Kidney (tissue), 14 donors: ENCODE results near the gene MEGF11. TPM values are rescaled to one million over a fixed set of nuclear protein-coding genes. Genes with fewer than 3 reads are reported as not detected.
A peak's percentile ranks its signal among the peaks of the same experiment; 100 is the strongest.

Experiments used
- DNase-seq, 5 donors: peaks; one replicate each; pipeline ENCODE4 v3.0.0-alpha.2; 2013 to 2020
- FAIRE-seq: peaks from 2 replicates; lab custom pipeline; 2012; peaks lifted over from hg19 to GRCh38; lab: Jason Lieb, UNC
- H3K27ac ChIP-seq, 2 donors: one replicate each; pipeline ENCODE4 v1.7.0; 2013; ENCODE audit warnings: low read depth in 2 of 2, low read length in 2 of 2, inconsistent platforms in 1 of 2
- H3K27me3 ChIP-seq: one replicate; pipeline ENCODE4 v1.7.1; 2013; ENCODE audit warnings: low read length, inconsistent platforms; ENCODE audit not compliant: control insufficient read depth, insufficient read depth
- H3K36me3 ChIP-seq, 3 donors: one replicate each; pipeline versions ENCODE4 v1.7.0 to v1.7.1; 2013; ENCODE audit warnings: low read length in 3 of 3, control low read depth in 1 of 3, inconsistent platforms in 1 of 3; ENCODE audit not compliant: insufficient read depth in 3 of 3, control insufficient read depth in 2 of 3
- H3K4me1 ChIP-seq, 3 donors: one replicate each; pipeline versions ENCODE4 v1.7.0 to v1.7.1; 2013; ENCODE audit warnings: low read length in 3 of 3, inconsistent platforms in 1 of 3, low read depth in 1 of 3; ENCODE audit not compliant: control insufficient read depth in 2 of 3, insufficient read depth in 2 of 3
- H3K4me3 ChIP-seq, 3 donors: one replicate each; pipeline versions ENCODE4 v1.7.0 to v1.8.1; 2013; ENCODE audit warnings: low read length in 3 of 3, control low read depth in 1 of 3, inconsistent platforms in 1 of 3
- H3K9ac ChIP-seq, 3 donors: one replicate each; pipeline versions ENCODE4 v1.7.0 to v1.7.1; 2013; ENCODE audit warnings: low read length in 3 of 3, control low read depth in 1 of 3, inconsistent platforms in 1 of 3
- H3K9me3 ChIP-seq, 3 donors: one replicate each; pipeline versions ENCODE4 v1.7.0 to v1.7.1; 2013; ENCODE audit warnings: low read length in 3 of 3, control low read depth in 1 of 3, inconsistent platforms in 1 of 3; ENCODE audit not compliant: control insufficient read depth in 2 of 3, insufficient read depth in 1 of 3
- intact Hi-C: fragments of 100-400 bp; cut with DNase I; formaldehyde crosslinking; loops from one replicate; pipeline ENCODE4 v1.11.1; 2022
- polyA plus RNA-seq: library from polyadenylated mRNA; stranded (reverse); fragments of 350-450 nt; fragmentation: Illumina TruSeq; extraction: RNeasy Lipid Tissue Mini Kit (QIAGEN cat#74804); gene quantifications from one replicate; pipeline ENCODE4 v1.2.3, GENCODE V29; 2014; ENCODE audit warnings: low read depth, low replicate concordance; ENCODE audit not compliant: insufficient read depth
- total RNA-seq: library from RNA; stranded (reverse); fragmentation: NEBNext Ultra II Directional; extraction: Animal tissue kit (Norgen Biotek cat#: 25700); gene quantifications from one replicate; pipeline ENCODE4 v1.2.1, GENCODE V29; 2021
- TF ChIP-seq, protein P1 (sequence below): IDR thresholded peaks from 3 replicates; pipeline ENCODE4 v1.5.1; 2012; ENCODE audit warnings: mild to moderate bottlenecking, moderate library complexity, borderline replicate concordance; ENCODE audit not compliant: insufficient read depth; ENCODE audit errors: extremely low read depth
- donor health status: control.
- donor health status: control.
- donor health status: control.
- donor health status: control.
- donor health status: control.
- donor health status: DM: yes; HTN: yes; CAD: no.
- donor health status: Normal renal cell carcinoma (clear cell type).

The MEGF11 gene
- total and polyA plus RNA-seq, 2 donors from 2014 or later, result 10.4 to 41.8 TPM

DNA sequence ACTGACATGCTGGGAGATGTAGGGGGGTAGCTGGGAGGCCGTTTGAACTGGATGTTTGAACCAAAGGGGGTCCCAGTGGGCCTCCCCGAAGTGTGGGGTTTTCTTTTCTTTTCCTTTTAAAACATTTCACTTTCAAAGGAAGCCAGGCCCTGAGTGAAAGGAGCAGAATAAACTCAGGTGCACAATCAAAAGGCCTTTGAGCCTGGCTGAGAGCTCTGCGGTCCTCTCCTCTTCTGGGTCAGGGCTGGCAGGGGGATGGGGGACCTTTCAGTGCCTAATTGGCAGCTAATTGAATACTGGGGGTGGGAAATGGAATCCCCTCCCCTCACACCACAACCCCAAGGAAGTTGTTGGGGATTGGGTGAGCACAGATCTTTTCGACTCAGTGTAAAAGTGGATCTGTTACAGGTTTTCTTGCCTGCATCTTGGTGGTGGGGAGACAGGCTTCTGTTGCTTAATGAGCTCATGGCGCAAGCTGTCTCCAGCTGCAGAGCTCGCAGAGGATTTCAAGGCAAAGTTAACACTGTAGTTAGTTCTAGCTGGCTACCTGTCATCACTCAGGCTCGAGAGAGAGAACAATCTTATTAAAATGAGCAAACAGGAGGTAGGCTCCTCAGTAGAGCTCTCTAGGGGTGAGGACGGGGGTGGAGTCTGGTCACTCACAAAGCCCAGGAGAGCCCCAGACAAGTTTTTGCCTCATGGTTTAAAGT lies 251.7 kb downstream of the MEGF11 start:
- no peaks in the 10 kb centered on the region for H3K4me1 ChIP-seq
- no peaks in the 10 kb centered on the region for H3K27me3 ChIP-seq
- FAIRE-seq, result no peak
- DNase-seq, result peak in 1 of 5 donors; percentile 31
- H3K27ac ChIP-seq, result no peak overlapping the region
- TF ChIP-seq, protein P1, sequence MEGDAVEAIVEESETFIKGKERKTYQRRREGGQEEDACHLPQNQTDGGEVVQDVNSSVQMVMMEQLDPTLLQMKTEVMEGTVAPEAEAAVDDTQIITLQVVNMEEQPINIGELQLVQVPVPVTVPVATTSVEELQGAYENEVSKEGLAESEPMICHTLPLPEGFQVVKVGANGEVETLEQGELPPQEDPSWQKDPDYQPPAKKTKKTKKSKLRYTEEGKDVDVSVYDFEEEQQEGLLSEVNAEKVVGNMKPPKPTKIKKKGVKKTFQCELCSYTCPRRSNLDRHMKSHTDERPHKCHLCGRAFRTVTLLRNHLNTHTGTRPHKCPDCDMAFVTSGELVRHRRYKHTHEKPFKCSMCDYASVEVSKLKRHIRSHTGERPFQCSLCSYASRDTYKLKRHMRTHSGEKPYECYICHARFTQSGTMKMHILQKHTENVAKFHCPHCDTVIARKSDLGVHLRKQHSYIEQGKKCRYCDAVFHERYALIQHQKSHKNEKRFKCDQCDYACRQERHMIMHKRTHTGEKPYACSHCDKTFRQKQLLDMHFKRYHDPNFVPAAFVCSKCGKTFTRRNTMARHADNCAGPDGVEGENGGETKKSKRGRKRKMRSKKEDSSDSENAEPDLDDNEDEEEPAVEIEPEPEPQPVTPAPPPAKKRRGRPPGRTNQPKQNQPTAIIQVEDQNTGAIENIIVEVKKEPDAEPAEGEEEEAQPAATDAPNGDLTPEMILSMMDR, result no peak
- no peak overlapping the region for H3K4me3 ChIP-seq
- H3K9me3 ChIP-seq, result no peaks in the 10 kb centered on the region
- H3K9ac ChIP-seq, result no peak overlapping the region
- H3K36me3 ChIP-seq, result no peaks in the 10 kb centered on the region
- intact Hi-C loops, result no loop called here

DNA sequence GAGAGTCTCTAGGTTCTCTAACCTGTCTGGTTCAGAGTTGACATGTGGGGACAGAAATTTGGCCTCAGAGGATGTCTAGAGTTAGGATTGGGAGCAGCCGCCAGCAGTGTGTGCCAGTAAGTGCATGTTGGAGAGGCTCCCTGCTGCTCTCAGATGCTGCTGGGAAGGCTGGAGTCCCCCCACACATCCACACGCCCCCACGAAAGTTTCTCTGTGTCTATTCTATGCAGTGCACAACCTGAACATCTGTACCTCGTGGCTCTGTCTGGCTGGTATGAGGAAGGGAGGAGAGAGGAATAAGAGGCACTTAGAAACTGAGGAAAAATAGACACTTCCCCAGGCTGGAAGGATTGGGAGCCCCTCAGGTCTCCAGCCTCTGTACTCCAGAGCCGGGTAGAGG lies 252.5 kb downstream of the MEGF11 start:
- TF ChIP-seq, protein P1, result no peak
- Histone ChIP-seq H3K27me3 (no peaks in the 10 kb centered on the region), H3K4me1 (no peaks in the 10 kb centered on the region), H3K9ac (no peak overlapping the region), H3K4me3 (no peak overlapping the region), H3K36me3 (no peaks in the 10 kb centered on the region), H3K9me3 (no peaks in the 10 kb centered on the region), H3K27ac (no peak overlapping the region)
- DNase-seq, result no peak
- no peak for FAIRE-seq
- intact Hi-C loops, result no loop called here

DNA sequence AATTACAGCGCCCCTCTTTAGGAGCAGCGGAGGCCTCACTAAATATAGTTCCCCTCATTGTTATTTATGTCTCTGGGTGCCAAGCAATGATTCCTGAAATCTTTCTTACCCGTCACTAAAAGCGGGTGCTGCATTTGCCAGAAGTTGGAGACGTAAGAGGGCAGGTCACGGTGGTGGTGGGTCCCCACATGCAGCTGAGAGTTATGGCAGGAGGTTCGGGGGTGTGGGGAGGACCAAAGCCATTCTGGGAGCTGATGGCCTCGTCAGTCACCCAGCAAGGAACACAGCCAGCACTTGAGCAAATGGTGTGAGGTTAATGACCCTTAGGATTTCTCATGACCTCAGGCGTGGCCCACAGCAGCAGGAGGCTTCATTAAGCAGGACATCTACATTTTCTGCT lies 255.1 kb downstream of the MEGF11 start:
- no peaks in the 10 kb centered on the region for H3K4me1 ChIP-seq
- no peak overlapping the region for H3K4me3 ChIP-seq
- H3K9ac ChIP-seq, result no peak overlapping the region
- TF ChIP-seq, protein P1, result no peak
- no peaks in the 10 kb centered on the region for H3K9me3 ChIP-seq
- H3K36me3 ChIP-seq, result no peaks in the 10 kb centered on the region
- FAIRE-seq (no peak), DNase-seq (peak in 1 of 5 donors; percentile 24)
- intact Hi-C loops, result no loop called here
- H3K27me3 ChIP-seq, result no peaks in the 10 kb centered on the region
- H3K27ac ChIP-seq, result no peak overlapping the region
